ENCODE data around the gene HIPK2. TPM values are rescaled to one million over a fixed set of nuclear protein-coding genes. Genes with fewer than 3 reads are reported as not detected.

HIPK2 gene
- total and polyA plus RNA-seq, 2 donors (not counting 3 experiments of a cell fraction or from before 2014, with no cell fraction given) = 9.0 to 43.8 TPM

DNA sequence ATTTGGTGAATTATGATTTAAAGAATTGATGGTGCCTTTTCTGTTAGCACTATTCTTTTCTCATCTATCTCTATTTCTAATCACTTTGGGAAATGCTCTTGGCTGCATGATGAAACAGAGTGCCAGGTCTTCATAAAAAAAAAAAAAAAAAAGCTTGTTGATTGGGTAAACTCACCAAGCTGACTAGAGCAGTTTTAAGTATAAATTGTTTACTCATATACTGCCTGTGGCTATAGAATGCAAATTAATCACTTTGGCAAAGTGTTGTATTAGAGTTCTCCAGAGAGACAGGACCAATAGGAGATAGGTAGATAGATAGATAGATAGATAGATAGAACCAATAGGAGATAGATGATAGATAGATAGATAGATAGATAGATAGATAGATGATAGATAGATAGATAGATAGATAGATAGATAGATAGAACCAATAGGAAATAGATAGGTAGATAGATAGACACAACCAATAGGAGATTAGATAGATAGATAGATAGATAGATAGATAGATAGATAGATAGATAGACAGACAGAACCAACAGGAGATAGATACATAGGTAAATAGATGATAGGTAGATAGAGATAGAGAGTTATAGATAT lies 31.1 kb upstream of the HIPK2 start:
- no peaks in the 10 kb centered on the region for H3K9me1 ChIP-seq (replicated peaks; ENCODE audit: control insufficient read depth, extremely low read depth, insufficient read depth, low read length)
- dilution Hi-C loops (cut with MboI; ENCODE audit: extremely low pct_ligation_motif_present, low sequenced_read_pairs) = no loop called here
- H3K27me3 ChIP-seq (ENCODE audit: control insufficient read depth in 2 of 2, insufficient read depth in 2 of 2, low read length in 2 of 2) = peaks cover 3 to 11% of the 10 kb centered on the region in 2 experiments
- no TSS peak for BruUV-seq (replicated peaks)
- no peaks in the 10 kb centered on the region for H3K79me2 ChIP-seq (ENCODE audit: control insufficient read depth, insufficient read depth, low read length)
- no peaks in the 10 kb centered on the region for H3K4me1 ChIP-seq (ENCODE audit: control insufficient read depth, extremely low read depth, insufficient read depth, low read length)
- H3K36me3 ChIP-seq (ENCODE audit: control insufficient read depth in 2 of 2, extremely low read depth in 1 of 2, insufficient read depth in 2 of 2, low read length in 2 of 2) = no peaks in the 10 kb centered on the region
- intact Hi-C loops (cut with micrococcal nuclease) = no loop called here
- TF ChIP-seq JUN (IDR thresholded peaks at IDR 0.05; ENCODE audit: borderline replicate concordance, insufficient read depth, insufficient read length, low read depth) (no peak), MAX (IDR thresholded peaks at IDR 0.05; ENCODE audit: insufficient read depth, insufficient read length) (no peak), EZH2 (IDR thresholded peaks at IDR 0.05; ENCODE audit: borderline replicate concordance, low read depth, low read length, severe bottlenecking) (no peak), GATA2 (IDR thresholded peaks at IDR 0.05; ENCODE audit: insufficient read depth, insufficient read length, low read depth, low read length) (no peak), POLR2AphosphoS5 (IDR thresholded peaks at IDR 0.05; ENCODE audit: insufficient read depth, low read depth, low read length) (no peak), FOS (IDR thresholded peaks at IDR 0.05; ENCODE audit: borderline replicate concordance, insufficient read depth, low read length) (no peak), MYC (IDR thresholded peaks at IDR 0.05; ENCODE audit: low read depth, low read length) (no peak), POLR2A (IDR thresholded peaks at IDR 0.05; ENCODE audit: low read depth, low read length) (no peak)
- TF ChIP-seq, protein P1, sequence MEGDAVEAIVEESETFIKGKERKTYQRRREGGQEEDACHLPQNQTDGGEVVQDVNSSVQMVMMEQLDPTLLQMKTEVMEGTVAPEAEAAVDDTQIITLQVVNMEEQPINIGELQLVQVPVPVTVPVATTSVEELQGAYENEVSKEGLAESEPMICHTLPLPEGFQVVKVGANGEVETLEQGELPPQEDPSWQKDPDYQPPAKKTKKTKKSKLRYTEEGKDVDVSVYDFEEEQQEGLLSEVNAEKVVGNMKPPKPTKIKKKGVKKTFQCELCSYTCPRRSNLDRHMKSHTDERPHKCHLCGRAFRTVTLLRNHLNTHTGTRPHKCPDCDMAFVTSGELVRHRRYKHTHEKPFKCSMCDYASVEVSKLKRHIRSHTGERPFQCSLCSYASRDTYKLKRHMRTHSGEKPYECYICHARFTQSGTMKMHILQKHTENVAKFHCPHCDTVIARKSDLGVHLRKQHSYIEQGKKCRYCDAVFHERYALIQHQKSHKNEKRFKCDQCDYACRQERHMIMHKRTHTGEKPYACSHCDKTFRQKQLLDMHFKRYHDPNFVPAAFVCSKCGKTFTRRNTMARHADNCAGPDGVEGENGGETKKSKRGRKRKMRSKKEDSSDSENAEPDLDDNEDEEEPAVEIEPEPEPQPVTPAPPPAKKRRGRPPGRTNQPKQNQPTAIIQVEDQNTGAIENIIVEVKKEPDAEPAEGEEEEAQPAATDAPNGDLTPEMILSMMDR (IDR thresholded peaks at IDR 0.05; ENCODE audit: extremely low read depth in 1 of 2, insufficient read depth in 1 of 2, low read depth in 1 of 2, low read length in 2 of 2) = no peak
- H3K4me3 ChIP-seq (replicated peaks in 1 of 3; ENCODE audit: insufficient read depth in 1 of 3, low read depth in 1 of 3, low read length in 3 of 3) = no peak overlapping the region
- H3K9me3 ChIP-seq (replicated peaks; ENCODE audit: control insufficient read depth, insufficient read depth, low read length) = no peaks in the 10 kb centered on the region
- DNase-seq (ENCODE audit: low read depth, low spot score) (no peak), FAIRE-seq (no peak)
- ChIA-PET CTCF (interaction anchor here (0.9 kb wide), 1 partner anchor 21 kb away, joined by 3 read pairs; no protein-coding TSS in a partner anchor), POLR2A (no interaction called here)
- no peak overlapping the region for H3K4me2 ChIP-seq (ENCODE audit: insufficient read depth, low read length)
- H3K9ac ChIP-seq (replicated peaks; ENCODE audit: extremely low read depth, insufficient read depth, low read length) = no peak overlapping the region
- no peak overlapping the region for H3K27ac ChIP-seq (ENCODE audit: insufficient read depth, low read depth, low read length)
- no peak overlapping the region for H2AFZ ChIP-seq (ENCODE audit: low read depth, low read length)
- no peaks in the 10 kb centered on the region for H4K20me1 ChIP-seq (replicated peaks; ENCODE audit: control insufficient read depth, extremely low read depth, insufficient read depth, low read length)

Measured in endothelial cell of umbilical vein (primary cell).